Colonic mucosa (tissue), 4 donors: Measurements from ENCODE around the gene GSE1. TPM values are rescaled to one million over a fixed set of nuclear protein-coding genes. Genes with fewer than 3 reads are reported as not detected.

Source experiments
- DNase-seq: peaks from one replicate; pipeline ENCODE4 v3.0.0-alpha.2; 2020
- H3K27ac ChIP-seq: fragments of 200-600 bp; one replicate; pipeline ENCODE4 v1.8.0; 2021
- H3K27me3 ChIP-seq: fragments of 200-600 bp; one replicate; pipeline ENCODE4 v1.8.0; 2021
- H3K36me3 ChIP-seq: fragments of 200-600 bp; one replicate; pipeline ENCODE4 v1.8.0; 2021
- H3K4me1 ChIP-seq: fragments of 200-600 bp; one replicate; pipeline ENCODE4 v1.8.0; 2021; ENCODE audit warnings: mild to moderate bottlenecking
- H3K4me3 ChIP-seq: fragments of 200-600 bp; one replicate; pipeline ENCODE4 v1.8.0; 2021
- H3K9ac ChIP-seq, 2 donors: one replicate each; pipeline ENCODE4 v1.7.0; 2013; ENCODE audit warnings: control low read depth in 2 of 2, low read depth in 2 of 2, low read length in 2 of 2
- H3K9me3 ChIP-seq: fragments of 200-600 bp; one replicate; pipeline ENCODE4 v1.8.0; 2021
- CTCF ChIP-seq: fragments of 200-600 bp; IDR thresholded peaks from one replicate; pipeline ENCODE4 v1.8.0; 2022; ENCODE audit warnings: antibody characterized with exemption, mild to moderate bottlenecking
- intact Hi-C: fragments of 100-400 bp; cut with DNase I; formaldehyde crosslinking; loops from one replicate; pipeline ENCODE4 v1.14.1; 2022
- total RNA-seq, 2 donors: library from RNA; stranded (reverse); fragmentation: NEBNext Ultra II Directional in 1 of 2; extraction: Animal tissue kit (Norgen Biotek cat#: 25700) in 1 of 2; gene quantifications; one replicate each; pipeline ENCODE4 v1.2.1, GENCODE V29; 2021
- donor health status: healthy.
- donor health status: DM: no; HTN: no; CAD: no.
- donor health status: DM: no; HTN: no; CAD: no.

GSE1 gene
- total RNA-seq, 2 donors from 2014 or later: 79.2 to 103 TPM

- Histone ChIP-seq H3K9ac (no peak overlapping the region), H3K27ac (no peak overlapping the region), H3K36me3 (no peaks in the 10 kb centered on the region), H3K27me3 (no peaks in the 10 kb centered on the region), H3K4me3 (no peak overlapping the region), H3K9me3 (no peaks in the 10 kb centered on the region), H3K4me1 (peaks cover 18% of the 10 kb centered on the region)
- TF ChIP-seq CTCF: no peak
- intact Hi-C loops: no loop called here
- no peak for DNase-seq
These were observed 11.9 kb downstream of the GSE1 start for GRCh38 chr16:85625053-85625452.

GRCh38 chr16:85625485-85626117 is 12.5 kb downstream of the GSE1 start:
- Histone ChIP-seq H3K36me3 (no peaks in the 10 kb centered on the region), H3K27me3 (no peaks in the 10 kb centered on the region), H3K9ac (no peak overlapping the region), H3K4me3 (no peak overlapping the region), H3K4me1 (peaks cover 15% of the 10 kb centered on the region), H3K9me3 (no peaks in the 10 kb centered on the region), H3K27ac (no peak overlapping the region)
- no peak for DNase-seq
- intact Hi-C loops: no loop called here
- no peak for TF ChIP-seq CTCF

GRCh38 chr16:85626191-85626981 is 13.3 kb downstream of the GSE1 start:
- intact Hi-C loops: no loop called here
- Histone ChIP-seq H3K36me3 (no peaks in the 10 kb centered on the region), H3K27me3 (no peaks in the 10 kb centered on the region), H3K4me1 (peaks cover 13% of the 10 kb centered on the region), H3K9ac (no peak overlapping the region), H3K27ac (no peak overlapping the region), H3K4me3 (no peak overlapping the region), H3K9me3 (no peaks in the 10 kb centered on the region)
- no peak for DNase-seq
- no peak for TF ChIP-seq CTCF

- H3K9ac ChIP-seq: no peak overlapping the region
- intact Hi-C loops: no loop called here
- no peaks in the 10 kb centered on the region for H3K9me3 ChIP-seq
- no peak overlapping the region for H3K4me3 ChIP-seq
- no peaks in the 10 kb centered on the region for H3K27me3 ChIP-seq
- peaks cover 6% of the 10 kb centered on the region for H3K4me1 ChIP-seq
- no peaks in the 10 kb centered on the region for H3K36me3 ChIP-seq
- TF ChIP-seq CTCF: no peak
- no peak overlapping the region for H3K27ac ChIP-seq
- DNase-seq: no peak
These were observed 14.0 kb downstream of the GSE1 start for GRCh38 chr16:85627089-85627488.

GRCh38 chr16:85627526-85628264 is 14.6 kb downstream of the GSE1 start:
- DNase-seq: no peak
- no peak overlapping the region for H3K4me3 ChIP-seq
- no peaks in the 10 kb centered on the region for H3K36me3 ChIP-seq
- H3K4me1 ChIP-seq: peaks cover under 1% of the 10 kb centered on the region
- TF ChIP-seq CTCF: no peak
- H3K9ac ChIP-seq: no peak overlapping the region
- H3K27me3 ChIP-seq: no peaks in the 10 kb centered on the region
- no peak overlapping the region for H3K27ac ChIP-seq
- H3K9me3 ChIP-seq: no peaks in the 10 kb centered on the region
- intact Hi-C loops: no loop called here
